GM18870 (cell line): ENCODE results near the gene PKDCC.

Source experiments
- ATAC-seq: cut with Tn5 transposase; IDR thresholded peaks from one replicate; pipeline ENCODE4 v1.9.1; 2021; ENCODE audit warnings: moderate library complexity; ENCODE audit not compliant: unreplicated experiment

PKDCC gene

GRCh38 chr2:42048299-42049220 is 739 bp downstream of the PKDCC start:
- ATAC-seq = no peak

GRCh38 chr2:42049221-42050009 is 1.6 kb downstream of the PKDCC start:
- ATAC-seq = no peak

- ATAC-seq = no peak
Observed at GRCh38 chr2:42050010-42050702, 2.3 kb downstream of the PKDCC start.

- ATAC-seq = no peak
Observed at GRCh38 chr2:42050703-42051542, 3.1 kb downstream of the PKDCC start.

- ATAC-seq = no peak
Observed at GRCh38 chr2:42051543-42052235, 3.9 kb downstream of the PKDCC start.

- ATAC-seq = no peak
Observed at GRCh38 chr2:42052702-42053481, 5.1 kb downstream of the PKDCC start.

GRCh38 chr2:42053482-42053790 is 5.6 kb downstream of the PKDCC start:
- no peak for ATAC-seq

- ATAC-seq = no peak
Observed at GRCh38 chr2:42053791-42054701, 6.2 kb downstream of the PKDCC start.

GRCh38 chr2:42054714-42055430 is 7.1 kb downstream of the PKDCC start:
- ATAC-seq = no peak

GRCh38 chr2:42055573-42056514 is 8.0 kb downstream of the PKDCC start:
- no peak for ATAC-seq

- no peak for ATAC-seq
Observed at GRCh38 chr2:42057159-42057901, 9.5 kb downstream of the PKDCC start.

- no peak for ATAC-seq
Observed at GRCh38 chr2:42057902-42058450, 10.2 kb downstream of the PKDCC start.

- no peak for ATAC-seq
Observed at GRCh38 chr2:42059261-42059898, 11.6 kb downstream of the PKDCC start.

- no peak for ATAC-seq
Observed at GRCh38 chr2:42060028-42060427, 12.2 kb downstream of the PKDCC start.
